Upper lobe of left lung (tissue), 6 donors: ENCODE measurements around the gene SRRM3. TPM values are rescaled to one million over a fixed set of nuclear protein-coding genes. Genes with fewer than 3 reads are reported as not detected.
A peak's percentile ranks its signal among the peaks of the same experiment; 100 is the strongest.
"Not testable (repeated sequence)": the region's sequence is repeated elsewhere in the genome, so short reads cannot be mapped to it uniquely, and the experiment has no call there.

ENCODE experiments used
- ATAC-seq, 2 donors: fragments of 200-7000 bp; cut with Tn5 transposase; one replicate each; pipeline ENCODE4 v1.9.1; 2022; ENCODE audit warnings: mild to moderate bottlenecking in 2 of 2, moderate library complexity in 2 of 2; ENCODE audit not compliant: low FRiP score in 2 of 2
- DNase-seq, 2 donors: peaks; one replicate each; pipeline ENCODE4 v3.0.0-alpha.2; 2019 to 2020
- H3K27ac ChIP-seq, 4 donors: fragments of 200-600 bp; sonication (generic); one replicate each; pipeline ENCODE4 v1.5.1; 2016 to 2019
- H3K27me3 ChIP-seq, 4 donors: fragments of 200-600 bp; sonication (generic); one replicate each; pipeline ENCODE4 v1.5.1; 2017 to 2019
- H3K36me3 ChIP-seq, 4 donors: fragments of 200-600 bp; sonication (generic); one replicate each; pipeline ENCODE4 v1.5.1; 2016 to 2019
- H3K4me1 ChIP-seq, 4 donors: fragments of 200-600 bp; sonication (generic); one replicate each; pipeline ENCODE4 v1.5.1; 2018 to 2019
- H3K4me3 ChIP-seq, 4 donors: fragments of 200-600 bp; sonication (generic); one replicate each; pipeline ENCODE4 v1.5.1; 2017 to 2019; ENCODE audit warnings: mild to moderate bottlenecking in 2 of 4, moderate library complexity in 1 of 4
- H3K9me3 ChIP-seq, 4 donors: fragments of 200-600 bp; sonication (generic); one replicate each; pipeline ENCODE4 v1.5.1; 2018 to 2019
- EP300 ChIP-seq, 4 donors: sonication (generic); formaldehyde crosslinking; IDR thresholded peaks; one replicate each; pipeline ENCODE4 v1.5.1; 2017; ENCODE audit warnings: antibody characterized with exemption in 4 of 4, control low read depth in 2 of 4
- POLR2A ChIP-seq, 4 donors: fragments of 450-650 bp; IDR thresholded peaks; one replicate each; pipeline ENCODE4 v1.5.1; 2016 to 2017; ENCODE audit warnings: antibody characterized with exemption in 4 of 4, mild to moderate bottlenecking in 2 of 4
- POLR2AphosphoS5 ChIP-seq, 2 donors: sonication (generic); formaldehyde crosslinking; IDR thresholded peaks; one replicate each; pipeline ENCODE4 v1.5.1; 2017; ENCODE audit warnings: antibody characterized with exemption in 2 of 2
- WGBS, 2 donors: methylation state at CpG; one replicate each; pipeline ENCODE4 v1.1.5; 2017 to 2018; 5-methylcytosine and 5-hydroxymethylcytosine counted together
- total RNA-seq, 6 donors: library from RNA; depleted of rRNA in 4 of 6; stranded (reverse); fragments of >200 nt in 4 of 6; gene quantifications; one replicate each; pipeline versions ENCODE4 v1.1.0 to v1.2.1, GENCODE V29; 2016 to 2021
- TF ChIP-seq, protein P1 (sequence below), 6 experiments: fragments of 450-650 bp in 4 of 6; fragments of 200-600 bp in 2 of 6; sonication (generic) in 2 of 6; IDR thresholded peaks; one replicate each; pipeline ENCODE4 v1.5.1; 2016 to 2019; ENCODE audit warnings: antibody characterized with exemption in 6 of 6
- donor health status: DM: no; HTN: no; CAD: no; lungs with moderate emphysema.
- donor health status: DM: no; HTN: yes; CAD: no; lungs with severe emphysema.

The SRRM3 gene
- total RNA-seq, 6 donors from 2014 or later: 0.30 to 1.5 (median 0.72) TPM

DNA sequence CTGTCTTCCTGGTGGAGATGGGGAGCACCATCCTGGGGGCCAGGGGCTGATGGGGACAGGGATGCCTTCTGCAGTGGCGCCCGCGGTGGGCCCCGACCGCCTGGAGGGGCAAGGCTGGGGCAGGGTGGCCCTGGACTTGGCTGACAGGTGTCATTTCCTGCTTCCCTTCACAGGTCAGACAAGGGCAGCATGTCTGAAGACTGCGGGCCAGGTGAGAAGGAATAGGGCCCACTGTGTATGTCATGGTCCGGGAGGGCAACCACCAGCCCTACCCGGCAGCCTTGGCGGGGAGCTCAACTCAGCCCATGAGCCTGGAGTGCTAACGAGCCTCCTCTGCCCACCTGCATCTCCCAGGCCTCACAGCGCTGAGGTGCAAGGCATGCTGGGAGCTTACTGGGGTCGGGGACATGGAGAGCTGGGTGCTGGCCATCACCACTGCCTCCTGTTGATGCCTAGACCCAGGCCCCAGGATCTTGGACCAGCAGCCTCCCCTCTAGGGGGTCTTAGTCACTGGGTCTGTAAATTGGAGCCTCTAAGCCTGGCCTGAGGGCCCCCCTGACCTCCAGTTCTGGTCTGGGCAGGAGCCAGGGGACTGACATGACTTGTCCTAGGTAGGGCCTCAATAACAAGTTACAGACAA lies 28.0 kb upstream of the SRRM3 start:
- peak in 1 of 2 donors; percentile 65 for DNase-seq
- H3K27me3 ChIP-seq: no peaks in the 10 kb centered on the region
- peaks cover 3 to 8% (median 7%) of the 10 kb centered on the region in 4 donors for H3K4me1 ChIP-seq
- H3K27ac ChIP-seq: no peak overlapping the region
- no peaks in the 10 kb centered on the region for H3K9me3 ChIP-seq
- no peak overlapping the region for H3K4me3 ChIP-seq
- H3K36me3 ChIP-seq: no peaks in the 10 kb centered on the region
- 85% methylated on average over 8 of the region's 12 CpGs; no CpG with 5 or more reads in 1 of the 2 donors for WGBS, 2 donors
- ATAC-seq: no peak
- TF ChIP-seq, protein P1, sequence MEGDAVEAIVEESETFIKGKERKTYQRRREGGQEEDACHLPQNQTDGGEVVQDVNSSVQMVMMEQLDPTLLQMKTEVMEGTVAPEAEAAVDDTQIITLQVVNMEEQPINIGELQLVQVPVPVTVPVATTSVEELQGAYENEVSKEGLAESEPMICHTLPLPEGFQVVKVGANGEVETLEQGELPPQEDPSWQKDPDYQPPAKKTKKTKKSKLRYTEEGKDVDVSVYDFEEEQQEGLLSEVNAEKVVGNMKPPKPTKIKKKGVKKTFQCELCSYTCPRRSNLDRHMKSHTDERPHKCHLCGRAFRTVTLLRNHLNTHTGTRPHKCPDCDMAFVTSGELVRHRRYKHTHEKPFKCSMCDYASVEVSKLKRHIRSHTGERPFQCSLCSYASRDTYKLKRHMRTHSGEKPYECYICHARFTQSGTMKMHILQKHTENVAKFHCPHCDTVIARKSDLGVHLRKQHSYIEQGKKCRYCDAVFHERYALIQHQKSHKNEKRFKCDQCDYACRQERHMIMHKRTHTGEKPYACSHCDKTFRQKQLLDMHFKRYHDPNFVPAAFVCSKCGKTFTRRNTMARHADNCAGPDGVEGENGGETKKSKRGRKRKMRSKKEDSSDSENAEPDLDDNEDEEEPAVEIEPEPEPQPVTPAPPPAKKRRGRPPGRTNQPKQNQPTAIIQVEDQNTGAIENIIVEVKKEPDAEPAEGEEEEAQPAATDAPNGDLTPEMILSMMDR (IDR thresholded peaks at IDR 0.05): no peak
- no peak for TF ChIP-seq POLR2AphosphoS5 (IDR thresholded peaks at IDR 0.05)
- TF ChIP-seq POLR2A (IDR thresholded peaks at IDR 0.05): no peak
- no peak for TF ChIP-seq EP300 (IDR thresholded peaks at IDR 0.05)

DNA sequence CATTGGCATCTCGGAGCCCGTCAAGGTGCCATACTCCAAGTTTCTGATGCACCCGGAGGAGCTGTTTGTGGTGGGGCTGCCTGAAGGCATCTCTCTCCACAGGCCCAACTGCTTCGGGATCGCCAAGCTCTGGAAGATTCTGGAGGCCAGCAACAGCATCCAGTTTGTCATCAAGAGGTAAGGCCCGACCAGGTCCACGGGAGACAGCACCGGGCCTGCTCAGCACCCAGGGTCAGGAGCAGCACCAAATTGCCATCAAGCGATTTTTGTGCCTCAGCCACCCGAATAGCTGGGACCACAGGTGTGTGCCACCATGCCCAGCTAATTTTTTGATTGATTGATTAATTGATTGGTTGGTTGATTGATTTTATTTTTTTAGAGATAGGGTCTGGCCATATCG lies 24.7 kb upstream of the SRRM3 start:
- H3K4me1 ChIP-seq, H3K27me3 ChIP-seq, H3K36me3 ChIP-seq, H3K9me3 ChIP-seq, H3K27ac ChIP-seq, H3K4me3 ChIP-seq, DNase-seq, ATAC-seq: not testable (repeated sequence)
- WGBS, 2 donors: 88 to 97% methylated on average over 4 to 5 of the region's 11 CpGs

DNA sequence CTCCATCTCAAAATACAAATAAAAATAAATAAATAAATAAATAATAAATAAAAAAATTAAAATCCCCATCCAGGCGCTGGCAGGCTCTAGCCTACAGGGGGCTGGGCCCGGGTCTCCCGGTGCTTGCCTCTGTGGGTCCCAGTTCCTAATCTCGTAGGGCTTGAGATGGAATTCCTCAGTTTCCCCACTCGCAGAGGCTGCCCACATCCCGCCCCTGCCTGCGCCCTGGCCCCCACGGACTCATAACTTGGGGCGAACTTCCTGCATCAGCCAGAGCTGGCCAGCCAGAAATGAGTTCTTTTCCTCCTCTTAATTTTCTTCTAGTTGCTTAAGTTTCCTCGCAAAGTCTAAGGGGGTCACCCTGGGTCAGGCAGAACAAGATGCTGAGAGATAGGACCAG lies 22.0 kb upstream of the SRRM3 start:
- WGBS, 2 donors: 87 to 91% methylated on average over 10 of the region's 10 CpGs
- DNase-seq (peak in 1 of 2 donors; percentile 58), ATAC-seq (no peak)
- Histone ChIP-seq H3K9me3 (no peaks in the 10 kb centered on the region), H3K4me1 (peaks cover 3 to 8% (median 7%) of the 10 kb centered on the region in 4 donors), H3K27me3 (no peaks in the 10 kb centered on the region), H3K27ac (no peak overlapping the region), H3K36me3 (no peaks in the 10 kb centered on the region), H3K4me3 (no peak overlapping the region)
- TF ChIP-seq POLR2AphosphoS5 (IDR thresholded peaks at IDR 0.05) (no peak), POLR2A (IDR thresholded peaks at IDR 0.05) (no peak), EP300 (IDR thresholded peaks at IDR 0.05) (no peak)
- TF ChIP-seq, protein P1 (IDR thresholded peaks at IDR 0.05): no peak

GRCh38 chr7:76182225-76182960 lies 19.3 kb upstream of the SRRM3 start:
- peaks cover 3 to 8% (median 7%) of the 10 kb centered on the region in 4 donors for H3K4me1 ChIP-seq
- no peaks in the 10 kb centered on the region for H3K27me3 ChIP-seq
- H3K27ac ChIP-seq: no peak overlapping the region
- ATAC-seq: no peak
- DNase-seq: no peak
- TF ChIP-seq, protein P1 (IDR thresholded peaks at IDR 0.05): no peak
- TF ChIP-seq EP300 (IDR thresholded peaks at IDR 0.05) (no peak), POLR2A (IDR thresholded peaks at IDR 0.05) (no peak), POLR2AphosphoS5 (IDR thresholded peaks at IDR 0.05) (no peak)
- H3K36me3 ChIP-seq: no peaks in the 10 kb centered on the region
- no peak overlapping the region for H3K4me3 ChIP-seq
- 83 to 88% methylated on average over 7 of the region's 7 CpGs for WGBS, 2 donors
- no peaks in the 10 kb centered on the region for H3K9me3 ChIP-seq

GRCh38 chr7:76185187-76185896 lies 16.4 kb upstream of the SRRM3 start:
- WGBS, 2 donors: 47 to 51% methylated on average over 18 to 21 of the region's 21 CpGs
- H3K4me3 ChIP-seq: no peak overlapping the region
- no peak for DNase-seq
- ATAC-seq: no peak
- H3K9me3 ChIP-seq: no peaks in the 10 kb centered on the region
- no peak overlapping the region for H3K27ac ChIP-seq
- TF ChIP-seq EP300 (IDR thresholded peaks at IDR 0.05): no peak
- TF ChIP-seq POLR2AphosphoS5 (IDR thresholded peaks at IDR 0.05): no peak
- no peak for TF ChIP-seq POLR2A (IDR thresholded peaks at IDR 0.05)
- no peaks in the 10 kb centered on the region for H3K4me1 ChIP-seq
- no peaks in the 10 kb centered on the region for H3K36me3 ChIP-seq
- H3K27me3 ChIP-seq: no peaks in the 10 kb centered on the region
